ENCODE data around the gene MOB3A. TPM values are rescaled to one million over a fixed set of nuclear protein-coding genes. Genes with fewer than 3 reads are reported as not detected.
A peak's percentile ranks its signal among the peaks of the same experiment; 100 is the strongest.

MOB3A gene
- total and polyA plus RNA-seq, 2 experiments from 2014 or later, result 2.9 to 5.9 TPM

GRCh38 chr19:2112516-2113320 is 16.6 kb upstream of the MOB3A start:
- Mint-ChIP-seq H3K4me3 (no peak overlapping the region), H3K36me3 (ENCODE audit: low read depth) (peaks cover 73% of the 10 kb centered on the region), H3K9me3 (no peaks in the 10 kb centered on the region), H3K27ac (no peak overlapping the region), H3K4me1 (no peaks in the 10 kb centered on the region; the same call in 2 of the 3 replicates), H3K27me3 (ENCODE audit: insufficient read depth, low read depth, poor library complexity) (peaks cover 3% of the 10 kb centered on the region)
- Histone ChIP-seq H3F3A (replicated peaks; ENCODE audit: low read depth) (peaks cover 4% of the 10 kb centered on the region; the same call in 1 of the 2 replicates), H3K27ac (ENCODE audit: low read depth) (no peak overlapping the region), H4K20me1 (replicated peaks; ENCODE audit: insufficient read depth) (peaks cover 3% of the 10 kb centered on the region; the same call in 1 of the 2 replicates), H3K36me3 (ENCODE audit: insufficient read depth) (peaks cover 33% of the 10 kb centered on the region), H3K4me1 (ENCODE audit: insufficient read depth) (no peaks in the 10 kb centered on the region), H3K79me2 (replicated peaks; ENCODE audit: insufficient read depth) (no peaks in the 10 kb centered on the region), H3K4me2 (no peak overlapping the region), H3K4me3 (no peak overlapping the region), H2AFZ (no peak overlapping the region), H3K27me3 (ENCODE audit: insufficient read depth) (no peaks in the 10 kb centered on the region), H3K9me2 (ENCODE audit: insufficient read depth) (no peaks in the 10 kb centered on the region)
- ATAC-seq, result no peak
- DNase-seq (ENCODE audit: low spot score), result no peak
- TF ChIP-seq EZH2phosphoT487 (IDR thresholded peaks at IDR 0.05; ENCODE audit: unreplicated experiment) (no peak), CTCF (conservative IDR thresholded peaks at IDR 0.05; ENCODE audit: low read depth in 2 of 2) (no peak), EZH2 (IDR thresholded peaks at IDR 0.05; ENCODE audit: low read depth, unreplicated experiment) (no peak)

- H3K4me1 Mint-ChIP-seq, result no peaks in the 10 kb centered on the region; the same call in 2 of the 3 replicates
- TF ChIP-seq EZH2phosphoT487 (IDR thresholded peaks at IDR 0.05; ENCODE audit: unreplicated experiment), result no peak
- H3K36me3 Mint-ChIP-seq (ENCODE audit: low read depth), result peaks cover 78% of the 10 kb centered on the region
- H2AFZ ChIP-seq, result no peak overlapping the region
- 0 out of 2 replicates have a peak, but pooled peaks cover 5% of the 10 kb centered on the region for H3K79me2 ChIP-seq (replicated peaks; ENCODE audit: insufficient read depth)
- ATAC-seq (no peak), DNase-seq (ENCODE audit: low spot score) (no peak)
- peaks cover 33% of the 10 kb centered on the region for H3K36me3 ChIP-seq (ENCODE audit: insufficient read depth)
- H3K27ac Mint-ChIP-seq, result peak overlapping the region; percentile 48; the same call in 1 of the 2 replicates
- no peak overlapping the region for H3K27ac ChIP-seq (ENCODE audit: low read depth)
- peaks cover 4% of the 10 kb centered on the region; the same call in 1 of the 2 replicates for H3F3A ChIP-seq (replicated peaks; ENCODE audit: low read depth)
- no peaks in the 10 kb centered on the region; the same call in 2 of the 3 replicates for H3K9me3 Mint-ChIP-seq
- no peaks in the 10 kb centered on the region for H3K9me2 ChIP-seq (ENCODE audit: insufficient read depth)
- H3K4me1 ChIP-seq (ENCODE audit: insufficient read depth), result no peaks in the 10 kb centered on the region
- peaks cover 3% of the 10 kb centered on the region for H3K27me3 Mint-ChIP-seq (ENCODE audit: insufficient read depth, low read depth, poor library complexity)
- no peak overlapping the region for H3K4me3 Mint-ChIP-seq
- no peaks in the 10 kb centered on the region for H3K27me3 ChIP-seq (ENCODE audit: insufficient read depth)
- H4K20me1 ChIP-seq (replicated peaks; ENCODE audit: insufficient read depth), result peaks cover 3% of the 10 kb centered on the region; the same call in 1 of the 2 replicates
- H3K4me3 ChIP-seq, result no peak overlapping the region
- no peak overlapping the region for H3K4me2 ChIP-seq
Measured at GRCh38 chr19:2111886-2112285, 15.8 kb upstream of the MOB3A start.

DNA sequence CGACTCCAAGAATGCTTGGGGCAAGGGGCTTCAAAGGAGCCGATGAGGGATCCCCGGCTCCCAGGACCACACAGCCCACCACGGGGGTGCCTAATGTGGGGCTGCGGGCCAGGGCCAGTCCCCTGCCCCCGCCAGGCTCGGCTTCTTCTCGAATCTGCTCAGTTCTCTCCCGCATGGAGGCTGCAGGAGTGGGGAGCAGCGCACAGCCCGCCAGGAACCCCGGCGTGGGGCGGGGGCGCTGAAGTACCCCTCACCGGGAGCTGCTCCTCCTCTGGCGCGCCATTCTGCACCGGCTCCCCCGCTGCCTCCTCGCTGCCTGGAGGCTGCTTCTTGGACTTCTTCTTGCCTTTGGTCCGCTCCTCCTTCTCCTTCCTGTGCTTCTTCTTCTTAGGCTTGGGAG is 15.3 kb upstream of the MOB3A start:
- H3K4me3 Mint-ChIP-seq, result no peak overlapping the region
- no peak for DNase-seq (ENCODE audit: low spot score)
- H3K36me3 ChIP-seq (ENCODE audit: insufficient read depth), result peaks cover 33% of the 10 kb centered on the region
- TF ChIP-seq ZNF462 (CRISPR knock-in tag; IDR thresholded peaks at IDR 0.05), result no peak
- no peak for TF ChIP-seq CREB1 (CRISPR knock-in tag; IDR thresholded peaks at IDR 0.05; ENCODE audit: low read depth)
- TF ChIP-seq ZNF114 (CRISPR knock-in tag; IDR thresholded peaks at IDR 0.05), result no peak
- no peak for TF ChIP-seq EZH2phosphoT487 (IDR thresholded peaks at IDR 0.05; ENCODE audit: unreplicated experiment)

More for the DNA sequence above, 15.3 kb upstream of the MOB3A start:
- Histone ChIP-seq H2AFZ (no peak overlapping the region), H3K9me2 (ENCODE audit: insufficient read depth) (no peaks in the 10 kb centered on the region), H3K27ac (ENCODE audit: low read depth) (no peak overlapping the region), H3F3A (replicated peaks; ENCODE audit: low read depth) (peaks cover 4% of the 10 kb centered on the region; the same call in 1 of the 2 replicates), H3K4me1 (ENCODE audit: insufficient read depth) (no peaks in the 10 kb centered on the region), H3K4me3 (no peak overlapping the region), H3K4me2 (no peak overlapping the region), H4K20me1 (replicated peaks; ENCODE audit: insufficient read depth) (peaks cover 3% of the 10 kb centered on the region; the same call in 1 of the 2 replicates), H3K79me2 (replicated peaks; ENCODE audit: insufficient read depth) (0 out of 2 replicates have a peak, but pooled peaks cover 5% of the 10 kb centered on the region), H3K27me3 (ENCODE audit: insufficient read depth) (no peaks in the 10 kb centered on the region)
- no peak; the same call in 1 of the 3 replicates for ATAC-seq
- peaks cover 4% of the 10 kb centered on the region for H3K9me3 Mint-ChIP-seq
- peaks cover 80% of the 10 kb centered on the region for H3K36me3 Mint-ChIP-seq (ENCODE audit: low read depth)
- H3K27me3 Mint-ChIP-seq (ENCODE audit: insufficient read depth, low read depth, poor library complexity), result peaks cover 3% of the 10 kb centered on the region
- peak overlapping the region; percentile 48; the same call in 1 of the 2 replicates for H3K27ac Mint-ChIP-seq
- H3K4me1 Mint-ChIP-seq, result no peaks in the 10 kb centered on the region; the same call in 2 of the 3 replicates
